CD4-positive, alpha-beta T cell treated with Interleukin-4 for 1 hour (primary cell): ENCODE measurements around the gene TSEN15.
A peak's percentile ranks its signal among the peaks of the same experiment; 100 is the strongest.

Experiments used
- DNase-seq, 2 donors: peaks; one replicate each; pipeline ENCODE4 v3.0.0-alpha.2; 2020 to 2022

The TSEN15 gene

DNA sequence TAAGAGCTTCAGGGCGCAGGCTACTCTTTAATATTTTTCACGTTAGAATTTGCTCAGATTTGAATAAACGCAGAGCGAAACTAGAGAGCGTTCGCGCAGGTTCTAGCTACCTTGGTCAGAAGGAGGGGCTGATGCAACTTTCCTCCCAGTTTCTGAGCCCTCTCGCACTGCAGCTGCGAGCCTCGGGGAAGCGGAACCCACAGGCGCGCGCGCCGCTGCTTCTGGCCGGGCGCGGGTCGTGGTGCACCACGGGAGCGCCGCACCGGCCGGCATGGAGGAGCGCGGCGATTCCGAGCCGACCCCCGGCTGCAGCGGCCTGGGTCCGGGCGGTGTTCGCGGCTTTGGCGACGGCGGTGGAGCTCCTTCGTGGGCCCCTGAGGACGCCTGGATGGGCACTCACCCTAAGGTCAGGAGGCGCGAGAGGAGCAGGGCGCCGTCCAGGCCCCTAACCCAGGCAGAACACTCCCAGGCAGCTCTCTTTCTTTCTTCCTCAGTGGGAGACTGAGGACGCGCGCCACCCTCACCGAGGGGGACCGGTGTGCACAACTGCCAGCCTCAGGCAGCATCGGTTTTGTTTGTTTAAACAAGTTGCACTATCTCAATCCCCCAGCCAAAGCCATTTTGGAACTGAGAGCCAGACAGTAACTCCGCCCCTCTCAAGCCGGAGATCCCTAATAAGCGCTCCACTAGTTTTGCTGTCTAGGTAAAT lies at the start of gene TSEN15:
TSS of gene TSEN15 (plus strand) at position 246 of the 709 bp plus-strand sequence. CDS start at position 272, 26 bp downstream.
- DNase-seq, result peak; percentile 71 to 74

GRCh38 chr1:184002071-184002470 lies 49.5 kb upstream of the TSEN15 start:
- no peak for DNase-seq

- no peak for DNase-seq
Measured at GRCh38 chr1:184004935-184005334, 46.6 kb upstream of the TSEN15 start.

DNA sequence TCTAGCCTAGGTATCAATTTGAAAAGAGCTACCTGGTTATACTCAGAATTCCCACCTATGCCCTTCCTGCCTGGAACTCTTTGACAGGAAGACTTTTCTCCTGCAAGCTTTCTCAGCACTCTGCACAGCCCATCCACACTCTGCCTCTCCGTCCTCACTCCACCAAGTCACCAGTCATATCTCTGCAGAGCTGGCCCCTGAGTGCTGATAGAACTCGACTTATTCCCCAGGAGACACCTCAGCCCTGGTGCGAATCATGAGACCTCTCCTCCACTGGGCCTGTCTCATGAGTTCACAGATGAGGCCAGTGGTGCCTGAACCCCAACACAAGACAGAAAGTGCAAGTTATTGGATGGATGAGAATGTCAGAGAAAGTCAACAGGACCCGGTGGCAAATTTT lies 46.0 kb upstream of the TSEN15 start:
- DNase-seq, result no peak

DNA sequence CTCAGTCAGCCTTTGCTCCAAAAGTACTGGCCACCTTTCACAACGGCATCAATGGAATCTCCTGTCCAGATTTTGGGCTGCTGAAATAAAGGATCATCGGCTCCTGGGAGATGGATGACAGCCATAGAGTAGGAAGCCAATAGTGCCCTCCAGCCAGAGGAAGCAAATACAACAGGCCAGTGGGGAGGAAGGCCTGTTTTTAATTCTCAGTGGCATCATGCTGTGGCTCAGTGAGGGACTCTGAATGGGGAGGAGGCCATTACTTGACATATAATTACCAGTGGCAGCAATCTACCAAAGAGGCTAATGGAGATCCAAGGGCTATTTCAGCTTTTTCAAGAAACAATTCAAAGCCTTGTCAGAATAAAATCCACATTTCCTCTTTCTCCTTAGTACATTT lies 40.7 kb upstream of the TSEN15 start:
- DNase-seq, result no peak

DNA sequence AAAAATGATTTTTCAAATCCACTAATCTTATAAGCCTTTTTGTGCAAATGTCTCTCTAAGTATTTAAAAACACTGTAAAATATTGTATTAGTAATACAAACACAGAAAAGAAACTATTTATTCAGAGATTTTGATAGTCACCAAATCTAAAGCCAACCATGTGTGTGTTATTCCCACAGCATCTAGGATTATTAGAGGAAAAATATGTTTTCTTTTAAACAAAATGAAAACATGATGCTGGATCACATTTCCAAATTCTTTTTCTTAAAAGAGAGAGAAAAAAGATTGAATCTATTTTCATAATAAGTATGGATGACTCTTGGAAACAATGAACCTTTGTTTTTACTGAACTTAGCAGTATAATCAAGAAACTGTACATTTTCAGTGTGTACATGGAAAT lies 39.3 kb upstream of the TSEN15 start:
- DNase-seq, result no peak

DNA sequence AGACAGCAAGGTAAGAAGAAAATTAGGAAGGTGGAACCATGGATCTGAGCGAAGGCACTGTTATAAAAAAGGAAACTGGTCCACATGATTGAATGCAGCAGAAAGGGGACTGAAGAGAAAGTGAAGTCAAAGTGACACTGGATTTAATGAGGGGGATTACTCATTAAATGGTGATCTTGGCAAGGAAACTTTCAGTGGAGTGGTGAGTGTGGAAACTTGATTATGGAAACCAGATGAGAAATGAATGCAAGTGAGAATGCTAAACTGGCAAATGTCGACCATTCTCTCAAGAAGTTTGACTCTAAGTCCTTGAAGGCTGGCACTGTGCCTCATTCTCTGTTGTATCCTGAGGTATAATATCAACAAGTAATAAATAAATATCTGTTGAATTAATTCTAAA lies 37.3 kb upstream of the TSEN15 start:
- DNase-seq, result no peak

- no peak for DNase-seq
Measured at GRCh38 chr1:184016169-184016568, 35.4 kb upstream of the TSEN15 start.

GRCh38 chr1:184017306-184017705 lies 34.2 kb upstream of the TSEN15 start:
- DNase-seq, result peak in 1 of 2 donors; percentile 12

DNA sequence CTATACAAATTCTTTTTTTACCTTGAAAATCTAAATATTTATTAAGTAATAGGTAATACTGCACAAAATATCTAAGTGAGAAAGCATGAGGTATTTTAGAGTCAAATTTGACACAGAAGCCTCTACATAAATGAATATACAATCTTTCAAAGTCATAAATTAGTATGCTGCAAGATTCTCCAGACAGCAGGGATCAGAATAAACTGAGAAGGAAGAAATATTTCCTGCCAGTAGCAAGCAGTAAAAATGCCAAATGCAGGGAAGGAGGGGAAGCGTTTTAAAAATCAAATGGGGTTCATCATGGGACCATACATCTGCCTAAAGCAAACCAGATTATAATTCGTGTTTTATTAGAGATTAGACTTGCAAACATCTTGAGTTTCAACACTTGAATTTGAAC lies 32.9 kb upstream of the TSEN15 start:
- no peak for DNase-seq

GRCh38 chr1:184019069-184019468 lies 32.5 kb upstream of the TSEN15 start:
- DNase-seq, result no peak

- DNase-seq, result no peak
Measured at GRCh38 chr1:184019506-184019905, 32.0 kb upstream of the TSEN15 start.

- DNase-seq, result no peak
Measured at GRCh38 chr1:184020328-184020727, 31.2 kb upstream of the TSEN15 start.

- DNase-seq, result no peak
Measured at GRCh38 chr1:184020855-184021254, 30.7 kb upstream of the TSEN15 start.

- no peak for DNase-seq
Measured at GRCh38 chr1:184021728-184022127, 29.8 kb upstream of the TSEN15 start.

GRCh38 chr1:184022668-184023067 lies 28.9 kb upstream of the TSEN15 start:
- DNase-seq, result no peak

DNA sequence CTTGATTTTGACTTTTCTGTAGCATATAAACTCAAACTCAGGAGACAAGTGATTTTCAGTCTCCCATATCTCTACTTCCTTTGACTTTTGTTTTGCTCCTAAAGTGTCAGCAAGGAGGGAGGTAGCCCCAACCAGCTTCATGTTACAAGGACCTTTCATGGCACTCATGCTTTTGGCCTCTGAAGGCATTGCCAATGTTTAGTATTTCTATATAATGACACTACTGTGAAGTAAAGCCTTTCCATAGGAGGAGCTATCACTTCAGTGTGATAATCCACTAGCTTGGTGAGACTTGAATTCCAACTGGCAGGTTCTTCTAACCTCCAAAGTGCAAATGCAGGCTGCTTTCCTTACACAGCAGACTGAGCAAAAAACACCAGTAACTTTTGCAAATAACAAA lies 28.4 kb upstream of the TSEN15 start:
- DNase-seq, result no peak

GRCh38 chr1:184025242-184025675 lies 26.3 kb upstream of the TSEN15 start:
- no peak for DNase-seq

DNA sequence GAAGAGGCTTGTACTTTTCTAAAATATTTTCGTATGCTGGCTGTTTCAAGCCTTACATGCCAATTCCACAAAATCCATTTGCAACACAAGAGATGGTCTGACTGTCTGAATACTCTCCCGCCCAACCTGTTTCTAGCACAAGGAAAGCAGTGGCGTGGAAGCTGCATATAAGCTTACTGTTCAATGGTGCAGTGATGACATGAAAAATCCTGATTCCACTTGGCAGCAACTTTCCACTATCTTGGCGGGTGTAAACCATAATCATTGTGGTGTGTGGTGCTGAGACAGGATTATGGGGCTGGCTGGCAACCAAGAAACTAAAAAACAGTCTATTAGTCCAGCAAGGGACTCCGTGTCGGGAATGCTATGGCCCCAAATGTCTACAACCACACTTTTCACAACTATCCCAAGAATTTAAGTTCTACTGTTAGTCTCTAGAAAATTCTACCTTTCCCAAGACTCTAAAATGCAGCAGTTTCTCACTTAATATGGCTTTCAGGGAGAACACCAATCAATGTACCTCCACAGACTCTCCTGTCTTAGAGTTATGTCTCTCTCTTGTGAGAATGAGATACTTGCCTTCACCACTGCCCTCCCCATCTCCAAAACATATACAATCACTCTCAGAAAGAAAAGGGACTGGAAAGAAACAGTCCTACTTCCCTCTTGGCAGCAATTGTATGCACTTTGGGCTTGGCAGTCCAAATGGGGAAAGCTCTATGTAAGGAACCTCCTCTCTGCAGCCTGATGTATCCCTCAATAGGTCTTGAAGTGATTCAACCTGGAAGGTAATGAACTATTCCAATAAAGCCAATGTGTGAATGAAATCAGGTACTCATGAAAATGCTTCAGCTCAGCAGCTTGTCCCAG lies 23.5 kb upstream of the TSEN15 start:
- DNase-seq, result no peak

DNA sequence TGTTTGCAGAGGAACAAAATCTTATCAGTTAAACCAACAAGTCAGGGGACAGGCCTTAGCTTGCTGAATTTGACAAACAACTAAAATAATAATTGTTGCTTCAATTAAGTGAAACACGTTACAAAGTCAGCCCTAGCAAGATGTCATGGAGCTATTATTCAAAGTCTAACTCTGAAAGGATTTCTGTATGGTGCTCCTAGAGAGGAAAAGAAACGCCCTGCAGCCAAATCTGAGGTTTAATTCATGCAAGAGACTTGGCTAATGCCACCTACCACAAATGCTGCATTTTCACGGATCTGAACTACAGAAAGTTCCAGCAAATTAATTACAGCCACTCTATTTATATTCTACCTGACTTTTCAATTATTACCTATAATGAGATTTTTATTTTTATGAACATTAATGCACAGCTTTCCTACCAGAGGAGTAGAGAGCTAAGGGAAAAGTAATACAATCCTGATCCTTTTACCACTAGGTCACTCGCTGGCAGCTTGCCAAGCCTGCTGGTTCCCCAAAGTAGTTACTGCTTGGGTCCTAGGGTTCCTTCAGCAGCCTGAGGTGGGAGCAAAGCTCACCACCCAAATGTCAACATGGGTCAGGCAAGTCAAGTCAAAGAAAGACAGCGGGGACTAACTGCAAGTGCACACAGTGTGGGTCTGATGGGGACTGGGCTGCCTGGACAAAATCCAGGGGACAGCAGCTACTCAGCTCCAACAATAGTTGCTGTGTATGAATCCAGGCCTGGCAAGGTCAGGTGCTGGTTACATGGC lies 22.5 kb upstream of the TSEN15 start:
- no peak for DNase-seq

GRCh38 chr1:184030433-184031091 lies 21.0 kb upstream of the TSEN15 start:
- no peak for DNase-seq

GRCh38 chr1:184031092-184031408 lies 20.5 kb upstream of the TSEN15 start:
- no peak for DNase-seq
